H1 (cell line): Measurements from ENCODE around the gene ELOF1. TPM values are rescaled to one million over a fixed set of nuclear protein-coding genes. Genes with fewer than 3 reads are reported as not detected.

Experiments
- CTCF ChIA-PET: fragments of 300-600 bp; sonication (Branson Sonifier 250); formaldehyde crosslinking; loops from one replicate; lab custom pipeline; 2021; ENCODE audit not compliant: partially characterized antibody; lab: Charles Lee
- POLR2A ChIA-PET: fragments of 300-600 bp; sonication (Branson Sonifier 250); formaldehyde crosslinking; loops from one replicate; lab custom pipeline; 2021; ENCODE audit warnings: inconsistent platforms; ENCODE audit not compliant: partially characterized antibody; lab: Charles Lee
- DNase-seq, 2 experiments: peaks; one replicate each; pipeline versions ENCODE4 v3.0.0 to v3.0.0-alpha.2; 2010 to 2022; ENCODE audit warnings: low spot score in 2 of 2, low read depth in 1 of 2, mixed read lengths in 1 of 2
- FAIRE-seq: peaks from 2 replicates; lab custom pipeline; 2011; peaks lifted over from hg19 to GRCh38; lab: Jason Lieb, UNC
- H2AFZ ChIP-seq: 2 replicates; pipeline ENCODE4 v1.8.1; 2012; ENCODE audit warnings: low read length, inconsistent platforms
- H2AK5ac ChIP-seq: 2 replicates; pipeline ENCODE4 v1.6.1; 2013; ENCODE audit warnings: low read depth, low read length
- H2BK120ac ChIP-seq: replicated peaks from 2 replicates; pipeline ENCODE3; 2013; ENCODE audit warnings: low read depth, low read length, inconsistent platforms
- H2BK12ac ChIP-seq: 2 replicates; pipeline ENCODE4 v1.6.1; 2013; ENCODE audit warnings: low read depth, low read length
- H2BK15ac ChIP-seq: 2 replicates; pipeline ENCODE4 v1.6.1; 2013; ENCODE audit warnings: low read length
- H2BK20ac ChIP-seq: 2 replicates; pipeline ENCODE4 v1.6.1; 2013; ENCODE audit warnings: low read length
- H2BK5ac ChIP-seq: 2 replicates; pipeline ENCODE4 v1.6.1; 2013; ENCODE audit warnings: low read depth, low read length
- H3K14ac ChIP-seq: 2 replicates; pipeline ENCODE4 v1.6.1; 2013; ENCODE audit warnings: inconsistent platforms; ENCODE audit not compliant: insufficient read length
- H3K18ac ChIP-seq: 2 replicates; pipeline ENCODE4 v1.6.1; 2013; ENCODE audit warnings: low read length; ENCODE audit errors: extremely low read depth
- H3K23ac ChIP-seq: 2 replicates; pipeline ENCODE4 v1.6.1; 2013; ENCODE audit warnings: inconsistent platforms; ENCODE audit not compliant: insufficient read length
- H3K23me2 ChIP-seq: 2 replicates; pipeline ENCODE4 v1.6.1; 2013; ENCODE audit warnings: low read depth, low read length
- H3K27ac ChIP-seq: 2 replicates; pipeline ENCODE4 v1.6.1; 2011; ENCODE audit warnings: low read depth, low read length, inconsistent platforms
- H3K27me3 ChIP-seq, 4 experiments: replicated peaks in 1 of 4; 1 replicate in 1 of 4; 2 replicates in 3 of 4; pipeline versions ENCODE4 v1.6.1 to v1.8.1; 2011 to 2013; ENCODE audit warnings: low read length in 3 of 4, mild to moderate bottlenecking in 3 of 4, inconsistent platforms in 2 of 4, mixed read lengths in 2 of 4, moderate library complexity in 1 of 4; ENCODE audit not compliant: control insufficient read depth in 3 of 4, insufficient read depth in 3 of 4; ENCODE audit errors: extremely low read depth in 1 of 4
- H3K36me3 ChIP-seq, 4 experiments: 2 replicates each; pipeline versions ENCODE4 v1.6.1 to v1.8.1; 2011 to 2013; ENCODE audit warnings: mild to moderate bottlenecking in 4 of 4, low read length in 3 of 4, moderate library complexity in 2 of 4, control low read depth in 1 of 4, inconsistent platforms in 1 of 4; ENCODE audit not compliant: insufficient read depth in 4 of 4, control insufficient read depth in 2 of 4
- H3K4ac ChIP-seq: replicated peaks from 2 replicates; pipeline ENCODE3; 2013; ENCODE audit warnings: low read length, low read depth, mixed read lengths, inconsistent platforms; ENCODE audit not compliant: insufficient read length
- H3K4me1 ChIP-seq, 4 experiments: replicated peaks in 1 of 4; 1 replicate in 1 of 4; 2 replicates in 3 of 4; pipeline versions ENCODE4 v1.6.1 to v1.8.1; 2011 to 2013; ENCODE audit warnings: low read length in 3 of 4, inconsistent platforms in 2 of 4, mixed read lengths in 1 of 4; ENCODE audit not compliant: insufficient read depth in 4 of 4, control insufficient read depth in 3 of 4
- H3K4me2 ChIP-seq, 2 experiments: 2 replicates each; pipeline versions ENCODE4 v1.6.1 to v1.8.1; 2011 to 2013; ENCODE audit warnings: low read depth in 2 of 2, low read length in 2 of 2, control low read depth in 1 of 2, inconsistent platforms in 1 of 2, mild to moderate bottlenecking in 1 of 2; ENCODE audit not compliant: insufficient read depth in 1 of 2
- H3K4me3 ChIP-seq, 4 experiments: fragments of 200-600, 300-600 bp in 1 of 4; sonication (generic), shearing (Covaris generic), sonication (Bioruptor Twin) in 1 of 4; 2 replicates each; pipeline versions ENCODE4 v1.5.1 to v1.8.1; 2011 to 2016; ENCODE audit warnings: low read length in 4 of 4, low read depth in 3 of 4, control low read depth in 2 of 4, inconsistent platforms in 2 of 4, mild to moderate bottlenecking in 2 of 4, mixed read lengths in 1 of 4, moderate library complexity in 1 of 4; ENCODE audit not compliant: insufficient read depth in 2 of 4; ENCODE audit errors: extremely low read depth in 1 of 4
- H3K56ac ChIP-seq: replicated peaks from 2 replicates; pipeline ENCODE3; 2013; ENCODE audit warnings: low read depth, mild to moderate bottlenecking, mixed read lengths, low read length, inconsistent platforms; ENCODE audit not compliant: insufficient read length
- H3K79me1 ChIP-seq: 2 replicates; pipeline ENCODE4 v1.6.1; 2013; ENCODE audit warnings: low read depth, low read length, control low read depth
- H3K79me2 ChIP-seq, 2 experiments: 2 replicates each; pipeline versions ENCODE4 v1.6.1 to v1.8.1; 2012 to 2013; ENCODE audit warnings: low read length in 2 of 2, mild to moderate bottlenecking in 2 of 2, inconsistent platforms in 1 of 2; ENCODE audit not compliant: insufficient read depth in 2 of 2, control insufficient read depth in 1 of 2
- H3K9ac ChIP-seq, 4 experiments: replicated peaks in 1 of 4; 1 replicate in 1 of 4; 2 replicates in 3 of 4; pipeline versions ENCODE4 v1.6.1 to v1.8.1; 2011 to 2013; ENCODE audit warnings: low read depth in 3 of 4, low read length in 3 of 4, control low read depth in 2 of 4, mild to moderate bottlenecking in 2 of 4, moderate library complexity in 2 of 4, inconsistent platforms in 1 of 4; ENCODE audit errors: extremely low read depth in 1 of 4
- H3K9me3 ChIP-seq, 2 experiments: 2 replicates each; pipeline versions ENCODE4 v1.6.1 to v1.8.1; 2012 to 2013; ENCODE audit warnings: mild to moderate bottlenecking in 2 of 2, moderate library complexity in 2 of 2, control low read depth in 1 of 2, inconsistent platforms in 1 of 2, low read depth in 1 of 2, low read length in 1 of 2, mixed read lengths in 1 of 2; ENCODE audit not compliant: insufficient read depth in 2 of 2
- H4K20me1 ChIP-seq, 2 experiments: replicated peaks in 1 of 2; 2 replicates each; pipeline versions ENCODE3 to v1.8.1; 2011 to 2013; ENCODE audit warnings: inconsistent platforms in 2 of 2, low read length in 2 of 2, mild to moderate bottlenecking in 1 of 2; ENCODE audit not compliant: insufficient read depth in 2 of 2, control insufficient read depth in 1 of 2
- H4K5ac ChIP-seq: 2 replicates; pipeline ENCODE4 v1.6.1; 2013; ENCODE audit warnings: low read length, low read depth, mixed read lengths, inconsistent platforms; ENCODE audit not compliant: insufficient read length
- H4K8ac ChIP-seq: 2 replicates; pipeline ENCODE4 v1.8.0; 2013; ENCODE audit warnings: mild to moderate bottlenecking, moderate library complexity, low read length, inconsistent platforms; ENCODE audit not compliant: insufficient read depth; ENCODE audit errors: extremely low read depth
- H4K91ac ChIP-seq: replicated peaks from 2 replicates; pipeline ENCODE3; 2013; ENCODE audit warnings: low read length, mixed read lengths, inconsistent platforms; ENCODE audit not compliant: insufficient read length
- BACH1 ChIP-seq: IDR thresholded peaks from 2 replicates; pipeline ENCODE4 v1.6.1; 2012; ENCODE audit warnings: low read length, improper control_type of control experiment
- CEBPB ChIP-seq: IDR thresholded peaks from 2 replicates; pipeline ENCODE4 v1.6.1; 2012; ENCODE audit warnings: low read depth, low read length
- FOSL1 ChIP-seq: IDR thresholded peaks from 2 replicates; pipeline ENCODE4 v1.6.1; 2011; ENCODE audit warnings: mild to moderate bottlenecking, low read depth, low read length, moderate library complexity; ENCODE audit not compliant: insufficient read depth
- KDM5A ChIP-seq: fragments of 200-600 bp; IDR thresholded peaks from 2 replicates; pipeline ENCODE4 v1.7.1; 2012; ENCODE audit warnings: mild to moderate bottlenecking, low read length, inconsistent platforms, mixed read lengths
- MAFK ChIP-seq: IDR thresholded peaks from 2 replicates; pipeline ENCODE4 v1.6.1; 2012; ENCODE audit warnings: low read depth, mild to moderate bottlenecking, improper control_type of control experiment, low read length
- NANOG ChIP-seq: IDR thresholded peaks from 2 replicates; pipeline ENCODE4 v1.6.1; 2011; ENCODE audit warnings: low read length, low read depth, mild to moderate bottlenecking, inconsistent platforms; ENCODE audit not compliant: insufficient read depth, poor library complexity, severe bottlenecking
- POLR2A ChIP-seq, 2 experiments: IDR thresholded peaks; 1 replicate in 1 of 2; 2 replicates in 1 of 2; pipeline ENCODE4 v1.6.1; 2011; ENCODE audit warnings: low read depth in 2 of 2, low read length in 2 of 2, mild to moderate bottlenecking in 2 of 2; ENCODE audit errors: control extremely low read depth in 1 of 2
- RBBP5 ChIP-seq: IDR thresholded peaks from 2 replicates; pipeline ENCODE4 v1.7.1; 2012; ENCODE audit warnings: low read depth, mild to moderate bottlenecking, inconsistent platforms, low read length, moderate library complexity, borderline replicate concordance
- RFX5 ChIP-seq: IDR thresholded peaks from 2 replicates; pipeline ENCODE4 v1.6.1; 2011; ENCODE audit warnings: low read depth, low read length, improper control_type of control experiment, borderline replicate concordance
- SIN3A ChIP-seq, 2 experiments: IDR thresholded peaks in 1 of 2; conservative IDR thresholded peaks in 1 of 2; 2 replicates each; pipeline ENCODE4 v1.6.1; 2011 to 2012; ENCODE audit warnings: low read length in 2 of 2, improper control_type of control experiment in 1 of 2, low read depth in 1 of 2, mild to moderate bottlenecking in 1 of 2
- SRF ChIP-seq: IDR thresholded peaks from 2 replicates; pipeline ENCODE4 v1.6.1; 2011; ENCODE audit warnings: mild to moderate bottlenecking, low read depth, low read length, moderate library complexity
- WGBS, 2 experiments: shearing (Covaris generic) in 1 of 2; methylation state at CpG; one replicate each; pipeline versions ENCODE4 v1.1.6 to v1.1.7; 2013 to 2015; ENCODE audit warnings: low lambda C conversion rate in 2 of 2, mixed read lengths in 2 of 2, inconsistent platforms in 1 of 2, low coverage in 1 of 2, missing lambda C conversion rate in 1 of 2; ENCODE audit not compliant: insufficient replicate concordance in 2 of 2, insufficient coverage in 1 of 2, insufficient read length in 1 of 2; ENCODE audit errors: extremely low coverage in 1 of 2, missing lambda C conversion rate in 1 of 2; 5-methylcytosine and 5-hydroxymethylcytosine counted together
- polyA plus RNA-seq, 7 experiments: library from polyadenylated mRNA; depleted of rRNA in 3 of 7; stranded (reverse) in 5 of 7; unstranded in 2 of 7; fragments of >200 nt in 5 of 7; fragments of 200-250 nt in 2 of 7; gene quantifications; 1 replicate in 5 of 7; 2 replicates in 1 of 7; 4 replicates in 1 of 7; pipeline versions ENCODE4 v1.2.1 to v1.2.3, GENCODE V29; 2011 to 2013; ENCODE audit warnings: missing spikeins in 2 of 7, mixed read lengths in 2 of 7
- total RNA-seq: library from RNA; stranded (reverse); fragmentation: NEBNext Ultra II Directional; extraction: Animal tissue kit (Norgen Biotek cat#: 25700); gene quantifications from 2 replicates; pipeline ENCODE4 v1.2.1, GENCODE V29; 2021

Gene ELOF1
- total and polyA plus RNA-seq, 2 of the 8 experiments (the other 6 are each of a cell fraction or from before 2014, with no cell fraction given) = 84.2 to 101 TPM

GRCh38 chr19:11552666-11553372 lies 6.2 kb downstream of the ELOF1 start:
- 0 out of 2 replicates have a peak, but pooled peaks cover under 1% of the 10 kb centered on the region for H3K23me2 ChIP-seq
- peaks cover 0 to 21% (median 15%) of the 10 kb centered on the region in 4 experiments; a peak in 5 of 8 replicates for H3K36me3 ChIP-seq
- no peak overlapping the region for H3K23ac ChIP-seq
- no peak overlapping the region for H2BK5ac ChIP-seq
- no peak overlapping the region for H2BK120ac ChIP-seq
- no peak overlapping the region for H3K56ac ChIP-seq
- H2BK12ac ChIP-seq = no peak overlapping the region
- H3K79me2 ChIP-seq = peaks cover under 1 to 24% of the 10 kb centered on the region in 2 experiments; a peak in 3 of 4 replicates
- ChIA-PET CTCF (interaction anchor here (1.0 to 2.3 kb wide), 9 partner anchors 14 to 67 kb away, joined by 3 to 10 read pairs (median 6); partner anchors contain the start of gene CNN1), POLR2A (interaction anchor here (1.3 to 1.5 kb wide), 3 partner anchors 11 to 45 kb away, joined by 3 to 4 read pairs (median 4); no protein-coding TSS in a partner anchor)
- H3K79me1 ChIP-seq = peaks cover 14% of the 10 kb centered on the region
- peaks cover 2 to 24% of the 10 kb centered on the region in 2 experiments for H4K20me1 ChIP-seq
- DNase-seq = no peak
- H2BK20ac ChIP-seq = no peak overlapping the region
- WGBS, 2 experiments = 84% methylated on average over 20 of the region's 20 CpGs; no CpG with 5 or more reads in 1 of the 2 experiments
- H3K14ac ChIP-seq = no peak overlapping the region
- H3K27ac ChIP-seq = no peak overlapping the region
- no peak overlapping the region for H4K8ac ChIP-seq
- H3K27me3 ChIP-seq = no peaks in the 10 kb centered on the region
- no peak overlapping the region for H3K18ac ChIP-seq
- peaks cover 0 to 5% (median 0%) of the 10 kb centered on the region in 4 experiments; a peak in 3 of 7 replicates for H3K4me1 ChIP-seq
- H3K9me3 ChIP-seq = no peaks in the 10 kb centered on the region
- H2BK15ac ChIP-seq = no peak overlapping the region
- H4K91ac ChIP-seq = no peak overlapping the region
- no peak overlapping the region; a peak in 1 of 7 replicates for H3K9ac ChIP-seq
- H3K4me2 ChIP-seq = no peak overlapping the region
- no peak overlapping the region for H3K4ac ChIP-seq
- H2AFZ ChIP-seq = no peak overlapping the region
- no peak overlapping the region for H2AK5ac ChIP-seq
- no peak overlapping the region for H4K5ac ChIP-seq
- no peak overlapping the region for H3K4me3 ChIP-seq
- FAIRE-seq = no peak
- TF ChIP-seq SIN3A (conservative IDR thresholded peaks at IDR 0.05 in 1 of 2, IDR thresholded peaks at IDR 0.05 in 1 of 2; ENCODE audit: low read depth in 1 of 2, low read length in 2 of 2) (no peak), SRF (no peak), RFX5 (no peak), MAFK (no peak), POLR2A (IDR thresholded peaks at IDR 0.05; ENCODE audit: control extremely low read depth in 1 of 2, low read depth in 2 of 2, low read length in 2 of 2) (no peak), BACH1 (no peak), RBBP5 (no peak), NANOG (no peak), KDM5A (no peak), FOSL1 (no peak), CEBPB (no peak)
